Muscle of back (tissue), 11 donors: Measurements from ENCODE around the gene CRY2. TPM values are rescaled to one million over a fixed set of nuclear protein-coding genes. Genes with fewer than 3 reads are reported as not detected.

Source experiments
- DNase-seq, 3 donors: peaks; one replicate each; pipeline versions ENCODE4 v3.0.0 to v3.0.0-alpha.2; 2013
- polyA plus RNA-seq, 10 donors: library from polyadenylated mRNA; unstranded; fragments of 120-200 nt; gene quantifications; one replicate each; pipeline ENCODE4 v1.2.1, GENCODE V29; 2013; ENCODE audit not compliant: insufficient read length in 10 of 10

CRY2 gene
- polyA plus RNA-seq, 10 donors: 21.6 to 34.1 (median 28.4) TPM

GRCh38 chr11:45872651-45873356, 25.5 kb downstream of the CRY2 start:
- DNase-seq: peak in 1 of 3 donors; percentile 57

GRCh38 chr11:45876401-45876800, 29.1 kb downstream of the CRY2 start:
- DNase-seq: no peak

GRCh38 chr11:45877221-45877620, 29.9 kb downstream of the CRY2 start:
- no peak for DNase-seq

GRCh38 chr11:45877845-45878244, 30.6 kb downstream of the CRY2 start:
- DNase-seq: no peak

GRCh38 chr11:45879803-45880686, 32.8 kb downstream of the CRY2 start:
- no peak for DNase-seq

GRCh38 chr11:45880772-45881570, 33.7 kb downstream of the CRY2 start:
- peak in 1 of 3 donors; percentile 59 for DNase-seq

- no peak for DNase-seq
Observed at GRCh38 chr11:45881708-45882368, 34.6 kb downstream of the CRY2 start.

GRCh38 chr11:45884596-45885185, 37.4 kb downstream of the CRY2 start:
- DNase-seq: no peak

GRCh38 chr11:45885274-45885920, 38.1 kb downstream of the CRY2 start, which contains the start of gene MAPK8IP1:
Gene MAPK8IP1 (plus strand): TSS chr11:45885651. CDS start chr11:45885821, 170 bp downstream.
- peak; percentile 21 to 58 (median 40) for DNase-seq

- no peak for DNase-seq
Observed at GRCh38 chr11:45885921-45886721, 38.8 kb downstream of the CRY2 start.

- no peak for DNase-seq
Observed at GRCh38 chr11:45886816-45887520, 39.7 kb downstream of the CRY2 start.

- DNase-seq: no peak
Observed at GRCh38 chr11:45887587-45887986, 40.3 kb downstream of the CRY2 start.

GRCh38 chr11:45889555-45889954, 42.3 kb downstream of the CRY2 start:
- no peak for DNase-seq

- DNase-seq: no peak
Observed at GRCh38 chr11:45889966-45890365, 42.7 kb downstream of the CRY2 start.

GRCh38 chr11:45890886-45891550, 43.7 kb downstream of the CRY2 start:
- no peak for DNase-seq

- no peak for DNase-seq
Observed at GRCh38 chr11:45892856-45893255, 45.6 kb downstream of the CRY2 start.

- no peak for DNase-seq
Observed at GRCh38 chr11:45894555-45895247, 47.4 kb downstream of the CRY2 start.
